ENCODE measurements around the gene FRMPD4. TPM values are rescaled to one million over a fixed set of nuclear protein-coding genes. Genes with fewer than 3 reads are reported as not detected.
"Not testable (repeated sequence)": the region's sequence is repeated elsewhere in the genome, so short reads cannot be mapped to it uniquely, and the experiment has no call there.

Gene FRMPD4
- total RNA-seq (2014; rRNA removed; shearing (Covaris generic)) = 0.24 and 0.39 TPM in 2 replicates

GRCh38 chrX:12138361-12139313 is at the start of gene FRMPD4:
Gene FRMPD4 (plus strand): TSS chrX:12138473. CDS start chrX:12138972, 499 bp downstream.
- no peak for DNase-seq (ENCODE audit: low read depth)

GRCh38 chrX:12089740-12090139 is 48.5 kb upstream of the FRMPD4 start:
- DNase-seq (ENCODE audit: low read depth) = no peak

GRCh38 chrX:12113321-12113720 is 25.0 kb upstream of the FRMPD4 start:
- DNase-seq (ENCODE audit: low read depth) = no peak

- no peak for DNase-seq (ENCODE audit: low read depth)
These were observed 22.9 kb upstream of the FRMPD4 start for GRCh38 chrX:12115377-12115776.

- DNase-seq (ENCODE audit: low read depth) = no peak
These were observed 20.1 kb upstream of the FRMPD4 start for GRCh38 chrX:12118134-12118533.

- no peak for DNase-seq (ENCODE audit: low read depth)
These were observed 10.3 kb upstream of the FRMPD4 start for GRCh38 chrX:12128017-12128416.

- no peak for DNase-seq (ENCODE audit: low read depth)
These were observed 317 bp upstream of the FRMPD4 start for GRCh38 chrX:12137951-12138360.

GRCh38 chrX:12139934-12140611 is 1.8 kb downstream of the FRMPD4 start:
- peak; percentile 26 for DNase-seq (ENCODE audit: low read depth)

GRCh38 chrX:12141511-12141910 is 3.2 kb downstream of the FRMPD4 start:
- DNase-seq (ENCODE audit: low read depth) = no peak

- DNase-seq (ENCODE audit: low read depth) = no peak
These were observed 4.4 kb downstream of the FRMPD4 start for GRCh38 chrX:12142661-12143060.

GRCh38 chrX:12145402-12145801 is 7.1 kb downstream of the FRMPD4 start:
- no peak for DNase-seq (ENCODE audit: low read depth)

- DNase-seq (ENCODE audit: low read depth) = no peak
These were observed 11.6 kb downstream of the FRMPD4 start for GRCh38 chrX:12149670-12150407.

GRCh38 chrX:12153317-12153716 is 15.0 kb downstream of the FRMPD4 start:
- DNase-seq (ENCODE audit: low read depth) = no peak

GRCh38 chrX:12153741-12154140 is 15.5 kb downstream of the FRMPD4 start:
- DNase-seq (ENCODE audit: low read depth) = no peak

- DNase-seq (ENCODE audit: low read depth) = no peak
These were observed 21.5 kb downstream of the FRMPD4 start for GRCh38 chrX:12159799-12160198.

- peak; percentile 55 for DNase-seq (ENCODE audit: low read depth)
These were observed 24.1 kb downstream of the FRMPD4 start for GRCh38 chrX:12162420-12162819.

GRCh38 chrX:12164180-12164579 is 25.9 kb downstream of the FRMPD4 start:
- DNase-seq (ENCODE audit: low read depth) = not testable (repeated sequence)

- no peak for DNase-seq (ENCODE audit: low read depth)
These were observed 32.5 kb downstream of the FRMPD4 start for GRCh38 chrX:12170755-12171154.

GRCh38 chrX:12174358-12174757 is 36.1 kb downstream of the FRMPD4 start:
- DNase-seq (ENCODE audit: low read depth) = peak; percentile 41

GRCh38 chrX:12197030-12197429 is 58.8 kb downstream of the FRMPD4 start:
- DNase-seq (ENCODE audit: low read depth) = no peak

GRCh38 chrX:12206413-12206812 is 68.1 kb downstream of the FRMPD4 start:
- DNase-seq (ENCODE audit: low read depth) = no peak

GRCh38 chrX:12210196-12210815 is 72.0 kb downstream of the FRMPD4 start:
- DNase-seq (ENCODE audit: low read depth) = peak; percentile 77
